Hepatocyte (in vitro differentiated cells): ENCODE data around the gene OSGEP. TPM values are rescaled to one million over a fixed set of nuclear protein-coding genes. Genes with fewer than 3 reads are reported as not detected.

Experiments
- DNase-seq: peaks from one replicate; pipeline ENCODE4 v3.0.0-alpha.2; 2016; ENCODE audit warnings: low spot score
- H2AFZ ChIP-seq: fragments of 200-600 bp; sonication (generic); 2 replicates; pipeline ENCODE4 v1.6.0; 2016; ENCODE audit warnings: antibody characterized with exemption, mild to moderate bottlenecking
- H3K27ac ChIP-seq: fragments of 200-600 bp; sonication (generic); 2 replicates; pipeline ENCODE4 v1.5.1; 2016; ENCODE audit warnings: mild to moderate bottlenecking
- H3K27me3 ChIP-seq: fragments of 200-600 bp; sonication (generic); 2 replicates; pipeline ENCODE4 v1.6.1; 2016
- H3K36me3 ChIP-seq: fragments of 200-600 bp; sonication (generic); replicated peaks from 2 replicates; pipeline ENCODE4 v1.5.1; 2016; ENCODE audit warnings: low read depth; ENCODE audit not compliant: insufficient read depth
- H3K4me1 ChIP-seq: fragments of 200-600 bp; sonication (generic); 2 replicates; pipeline ENCODE4 v1.5.1; 2016; ENCODE audit warnings: mild to moderate bottlenecking, moderate library complexity; ENCODE audit not compliant: insufficient read depth
- H3K4me2 ChIP-seq: fragments of 200-600 bp; sonication (generic); 2 replicates; pipeline ENCODE4 v1.6.0; 2016
- H3K4me3 ChIP-seq: fragments of 200-600 bp; sonication (generic); 2 replicates; pipeline ENCODE4 v1.5.1; 2016; ENCODE audit warnings: mild to moderate bottlenecking
- H3K79me2 ChIP-seq: fragments of 200-600 bp; sonication (generic); 2 replicates; pipeline ENCODE4 v1.6.0; 2017; ENCODE audit warnings: mild to moderate bottlenecking
- H3K9me2 ChIP-seq: fragments of 200-600 bp; sonication (generic); replicated peaks from 2 replicates; pipeline ENCODE4 v1.6.0; 2017; ENCODE audit warnings: mild to moderate bottlenecking; ENCODE audit not compliant: insufficient read depth
- H3K9me3 ChIP-seq: fragments of 200-600 bp; sonication (generic); 2 replicates; pipeline ENCODE4 v1.5.1; 2016; ENCODE audit warnings: low read depth, mild to moderate bottlenecking
- H4K20me1 ChIP-seq: fragments of 200-600 bp; sonication (generic); 2 replicates; pipeline ENCODE4 v1.6.0; 2016; ENCODE audit warnings: mild to moderate bottlenecking; ENCODE audit not compliant: insufficient read depth, poor library complexity, severe bottlenecking
- EZH2 ChIP-seq: fragments of 200-600 bp; sonication (generic); IDR thresholded peaks from 2 replicates; pipeline ENCODE4 v1.6.1; 2016; ENCODE audit warnings: antibody characterized with exemption, mild to moderate bottlenecking, borderline replicate concordance
- EZH2phosphoT487 ChIP-seq: fragments of 200-600 bp; sonication (generic); IDR thresholded peaks from one replicate; pipeline ENCODE4 v1.6.1; 2018; ENCODE audit warnings: antibody characterized with exemption, mild to moderate bottlenecking, low read depth, moderate library complexity; ENCODE audit not compliant: unreplicated experiment, severe bottlenecking
- WGBS: methylation state at CpG from one replicate; pipeline ENCODE4 v1.1.6; 2016; ENCODE audit warnings: low lambda C conversion rate; ENCODE audit errors: missing lambda C conversion rate; 5-methylcytosine and 5-hydroxymethylcytosine counted together
- polyA plus RNA-seq: library from polyadenylated mRNA; unstranded; fragments of >200 nt; fragmentation: Nextera tagmentation; extraction: Ambion mirVana; gene quantifications from 2 replicates; pipeline ENCODE4 v1.2.1, GENCODE V29; 2016
- total RNA-seq: library from RNA; depleted of rRNA; stranded (reverse); fragments of >200 nt; gene quantifications from 2 replicates; pipeline ENCODE4 v1.2.3, GENCODE V29; 2014
- TF ChIP-seq, protein P1 (sequence below): fragments of 200-600 bp; sonication (generic); IDR thresholded peaks from 2 replicates; pipeline ENCODE4 v1.5.1; 2016; ENCODE audit warnings: antibody characterized with exemption, mild to moderate bottlenecking; ENCODE audit not compliant: poor library complexity

Gene OSGEP
- total and polyA plus RNA-seq, 2 experiments from 2014 or later, result 36.2 to 60.1 TPM

- no peaks in the 10 kb centered on the region for H3K9me3 ChIP-seq
- no peak overlapping the region for H3K4me3 ChIP-seq
- peak overlapping the region; percentile 93 for H3K27ac ChIP-seq
- TF ChIP-seq EZH2phosphoT487, result no peak
- TF ChIP-seq, protein P1, sequence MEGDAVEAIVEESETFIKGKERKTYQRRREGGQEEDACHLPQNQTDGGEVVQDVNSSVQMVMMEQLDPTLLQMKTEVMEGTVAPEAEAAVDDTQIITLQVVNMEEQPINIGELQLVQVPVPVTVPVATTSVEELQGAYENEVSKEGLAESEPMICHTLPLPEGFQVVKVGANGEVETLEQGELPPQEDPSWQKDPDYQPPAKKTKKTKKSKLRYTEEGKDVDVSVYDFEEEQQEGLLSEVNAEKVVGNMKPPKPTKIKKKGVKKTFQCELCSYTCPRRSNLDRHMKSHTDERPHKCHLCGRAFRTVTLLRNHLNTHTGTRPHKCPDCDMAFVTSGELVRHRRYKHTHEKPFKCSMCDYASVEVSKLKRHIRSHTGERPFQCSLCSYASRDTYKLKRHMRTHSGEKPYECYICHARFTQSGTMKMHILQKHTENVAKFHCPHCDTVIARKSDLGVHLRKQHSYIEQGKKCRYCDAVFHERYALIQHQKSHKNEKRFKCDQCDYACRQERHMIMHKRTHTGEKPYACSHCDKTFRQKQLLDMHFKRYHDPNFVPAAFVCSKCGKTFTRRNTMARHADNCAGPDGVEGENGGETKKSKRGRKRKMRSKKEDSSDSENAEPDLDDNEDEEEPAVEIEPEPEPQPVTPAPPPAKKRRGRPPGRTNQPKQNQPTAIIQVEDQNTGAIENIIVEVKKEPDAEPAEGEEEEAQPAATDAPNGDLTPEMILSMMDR, result no peak
- TF ChIP-seq EZH2, result no peak
- no peak for DNase-seq
- H3K4me1 ChIP-seq, result peaks cover 10% of the 10 kb centered on the region
- no peaks in the 10 kb centered on the region for H3K36me3 ChIP-seq
- WGBS, result 95% methylated on average over 1 of the region's 1 CpG
- no peaks in the 10 kb centered on the region for H3K79me2 ChIP-seq
- H4K20me1 ChIP-seq, result no peaks in the 10 kb centered on the region
- H3K27me3 ChIP-seq, result no peaks in the 10 kb centered on the region
- H2AFZ ChIP-seq, result no peak overlapping the region
- no peak overlapping the region for H3K4me2 ChIP-seq
- no peaks in the 10 kb centered on the region for H3K9me2 ChIP-seq
Measured at GRCh38 chr14:20419419-20419818, 35.2 kb downstream of the OSGEP start.

DNA sequence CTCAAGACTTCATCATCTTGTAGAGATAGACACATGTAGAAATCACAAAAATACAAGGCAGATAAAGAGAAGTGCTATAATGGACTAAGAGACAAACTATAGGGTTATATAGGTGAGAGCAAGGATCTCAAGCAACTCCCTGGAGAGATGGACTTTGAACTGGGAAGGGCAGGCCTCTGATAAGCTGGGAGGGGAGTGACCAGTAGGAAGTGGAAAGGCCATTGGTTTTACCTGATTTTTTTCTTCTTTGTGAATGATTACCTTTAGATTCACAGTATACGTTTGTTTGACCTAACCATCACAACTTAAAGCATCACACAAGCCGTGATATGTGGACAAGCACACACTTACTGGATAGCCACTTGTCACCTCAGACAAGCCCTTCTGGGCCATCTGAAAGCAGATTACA lies 36.1 kb downstream of the OSGEP start:
- Histone ChIP-seq H4K20me1 (no peaks in the 10 kb centered on the region), H3K27me3 (no peaks in the 10 kb centered on the region), H2AFZ (no peak overlapping the region), H3K9me2 (no peaks in the 10 kb centered on the region), H3K36me3 (no peaks in the 10 kb centered on the region), H3K9me3 (no peaks in the 10 kb centered on the region), H3K4me3 (no peak overlapping the region), H3K27ac (peak overlapping the region; percentile 93), H3K4me1 (peaks cover 17% of the 10 kb centered on the region), H3K4me2 (peak overlapping the region; percentile 42), H3K79me2 (no peaks in the 10 kb centered on the region)
- WGBS, result 44% methylated on average over 2 of the region's 2 CpGs
- DNase-seq, result peak; percentile 74
- no peak for TF ChIP-seq EZH2phosphoT487
- no peak for TF ChIP-seq EZH2
- TF ChIP-seq, protein P1, result no peak

- WGBS, result 70% methylated on average over 7 of the region's 7 CpGs
- Histone ChIP-seq H3K4me2 (peak overlapping the region; percentile 42), H3K9me3 (no peaks in the 10 kb centered on the region), H3K36me3 (no peaks in the 10 kb centered on the region), H3K4me3 (no peak overlapping the region), H4K20me1 (no peaks in the 10 kb centered on the region), H3K27me3 (no peaks in the 10 kb centered on the region), H3K9me2 (no peaks in the 10 kb centered on the region), H3K4me1 (peaks cover 17% of the 10 kb centered on the region), H2AFZ (no peak overlapping the region), H3K27ac (peak overlapping the region; percentile 84), H3K79me2 (no peaks in the 10 kb centered on the region)
- TF ChIP-seq, protein P1, result no peak
- TF ChIP-seq EZH2 (no peak), EZH2phosphoT487 (no peak)
- DNase-seq, result no peak
Measured at GRCh38 chr14:20417250-20418186, 37.1 kb downstream of the OSGEP start.
